Tibial nerve (tissue), 4 donors: ENCODE results near the gene RFX7.

ENCODE experiments used
- CTCF ChIP-seq, 5 experiments: fragments of 200-600 bp in 3 of 5; fragments of 450-650 bp in 2 of 5; sonication (generic) in 3 of 5; IDR thresholded peaks; one replicate each; pipeline ENCODE4 v1.5.1; 2016 to 2019; ENCODE audit warnings: antibody characterized with exemption in 5 of 5, mild to moderate bottlenecking in 3 of 5, moderate library complexity in 2 of 5
- EP300 ChIP-seq, 2 donors: sonication (generic); formaldehyde crosslinking; IDR thresholded peaks; one replicate each; pipeline ENCODE4 v1.6.1; 2017; ENCODE audit warnings: antibody characterized with exemption in 2 of 2, mild to moderate bottlenecking in 1 of 2

- no peak for TF ChIP-seq CTCF (IDR thresholded peaks at IDR 0.05)
- no peak for TF ChIP-seq EP300 (IDR thresholded peaks at IDR 0.05)
These were observed 5.4 kb upstream of the RFX7 start for GRCh38 chr15:56249092-56249491.
